AG04450 (cell line): ENCODE data around the gene DMD. TPM values are rescaled to one million over a fixed set of nuclear protein-coding genes. Genes with fewer than 3 reads are reported as not detected.

ENCODE experiments used
- CTCF ChIA-PET: fragments of 300-600, 350-600 bp; formaldehyde crosslinking; extraction: SDS; loops from one replicate; lab custom pipeline; 2022; ENCODE audit warnings: antibody characterized with exemption, inconsistent platforms; lab: Charles Lee
- POLR2A ChIA-PET: fragments of 350-600 bp; formaldehyde crosslinking; extraction: SDS; loops from one replicate; lab custom pipeline; 2021; ENCODE audit warnings: antibody characterized with exemption, inconsistent platforms; lab: Yijun Ruan, JAX
- DNase-seq: peaks from one replicate; pipeline ENCODE4 v3.0.0-alpha.2; 2011; ENCODE audit warnings: low read depth, low spot score
- H3K27ac ChIP-seq: one replicate; pipeline ENCODE4 v1.5.1; 2012; ENCODE audit warnings: low read depth, low read length, control low read depth
- H3K27me3 ChIP-seq: one replicate; pipeline ENCODE4 v1.6.0; 2012; ENCODE audit warnings: low read length; ENCODE audit not compliant: control insufficient read depth, insufficient read depth
- H3K4me3 ChIP-seq: 2 replicates; pipeline ENCODE4 v1.5.1; 2011; ENCODE audit warnings: mild to moderate bottlenecking, low read depth, low read length, control low read depth
- H3K9me3 ChIP-seq: 2 replicates; pipeline ENCODE4 v1.5.1; 2012; ENCODE audit warnings: low read length; ENCODE audit not compliant: control insufficient read depth, insufficient read depth
- CTCF ChIP-seq: IDR thresholded peaks from 2 replicates; pipeline ENCODE4 v1.5.1; 2011; ENCODE audit warnings: low read depth, low read length, control low read depth, inconsistent platforms
- polyA plus RNA-seq: library from polyadenylated mRNA; depleted of rRNA; stranded (reverse); fragments of >200 nt; gene quantifications from 2 replicates; pipeline ENCODE4 v1.2.3, GENCODE V29; 2011

Gene DMD
- polyA plus RNA-seq, 1 experiment = 7.6 TPM

DNA sequence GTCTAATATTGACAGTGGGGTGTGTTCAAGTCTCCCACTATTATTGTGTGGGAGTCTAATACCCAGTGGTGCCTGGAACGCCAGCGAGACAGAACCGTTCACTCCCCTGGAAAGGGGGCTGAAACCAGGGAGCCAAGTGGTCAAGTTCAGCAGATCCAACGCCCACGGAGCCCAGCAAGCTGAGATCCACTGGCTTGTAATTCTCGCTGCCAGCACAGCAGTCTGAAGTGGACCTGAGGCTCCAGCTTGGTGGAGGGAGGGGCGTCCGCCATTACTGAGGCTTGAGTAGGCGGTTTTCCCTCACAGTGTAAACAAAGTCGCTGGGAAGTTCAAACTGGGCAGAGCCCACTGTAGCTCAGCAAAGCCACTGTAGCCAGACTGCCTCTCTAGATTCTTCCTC lies 407.3 kb downstream of the DMD start:
- Histone ChIP-seq H3K27ac (no peak overlapping the region), H3K9me3 (no peaks in the 10 kb centered on the region; the same call in 1 of the 2 replicates), H3K27me3 (no peaks in the 10 kb centered on the region), H3K4me3 (no peak overlapping the region)
- ChIA-PET CTCF (no interaction called here), POLR2A (no interaction called here)
- no peak for TF ChIP-seq CTCF
- DNase-seq = no peak

- CTCF ChIA-PET = no interaction called here
- no peak overlapping the region for H3K4me3 ChIP-seq
- POLR2A ChIA-PET = no interaction called here
- H3K27me3 ChIP-seq = no peaks in the 10 kb centered on the region
- DNase-seq = no peak
- no peak overlapping the region for H3K27ac ChIP-seq
- no peaks in the 10 kb centered on the region for H3K9me3 ChIP-seq
- TF ChIP-seq CTCF = no peak
Measured at GRCh38 chrX:32798990-32799389, 412.4 kb downstream of the DMD start.

DNA sequence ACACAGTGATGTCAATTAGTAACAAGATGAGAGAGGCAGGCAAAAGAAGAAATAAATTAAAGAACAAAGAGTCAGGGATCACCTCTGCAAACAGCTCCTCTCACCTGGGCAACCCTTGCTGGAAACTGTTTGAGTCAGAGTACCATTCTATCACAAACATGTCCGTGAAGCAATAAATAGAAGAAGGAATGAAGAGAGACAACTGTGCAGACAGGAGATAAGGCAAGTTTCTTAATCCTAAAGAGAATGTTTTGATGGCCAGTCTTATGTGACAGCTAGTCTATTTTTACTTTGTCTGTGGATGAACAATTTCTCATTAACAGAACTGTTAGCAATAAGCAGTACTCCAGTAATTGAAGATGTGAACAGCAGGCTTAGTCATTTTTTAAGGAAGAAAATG lies 422.4 kb downstream of the DMD start:
- ChIA-PET CTCF (no interaction called here), POLR2A (no interaction called here)
- Histone ChIP-seq H3K9me3 (no peaks in the 10 kb centered on the region), H3K4me3 (no peak overlapping the region), H3K27me3 (no peaks in the 10 kb centered on the region), H3K27ac (no peak overlapping the region)
- no peak for DNase-seq
- TF ChIP-seq CTCF = no peak

GRCh38 chrX:32780109-32780508 lies 431.2 kb downstream of the DMD start:
- H3K4me3 ChIP-seq = no peak overlapping the region
- ChIA-PET CTCF (no interaction called here), POLR2A (no interaction called here)
- no peak for DNase-seq
- no peaks in the 10 kb centered on the region for H3K9me3 ChIP-seq
- H3K27ac ChIP-seq = no peak overlapping the region
- no peak for TF ChIP-seq CTCF
- H3K27me3 ChIP-seq = no peaks in the 10 kb centered on the region

- POLR2A ChIA-PET = no interaction called here
- Histone ChIP-seq H3K27ac (no peak overlapping the region), H3K27me3 (no peaks in the 10 kb centered on the region), H3K9me3 (no peaks in the 10 kb centered on the region), H3K4me3 (no peak overlapping the region)
- CTCF ChIA-PET = no interaction called here
- no peak for DNase-seq
- TF ChIP-seq CTCF = no peak
Measured at GRCh38 chrX:32778965-32779364, 432.4 kb downstream of the DMD start.
